ENCODE measurements around the gene NCOR2. TPM values are rescaled to one million over a fixed set of nuclear protein-coding genes. Genes with fewer than 3 reads are reported as not detected.

The NCOR2 gene
- 12.8 TPM for total RNA-seq

DNA sequence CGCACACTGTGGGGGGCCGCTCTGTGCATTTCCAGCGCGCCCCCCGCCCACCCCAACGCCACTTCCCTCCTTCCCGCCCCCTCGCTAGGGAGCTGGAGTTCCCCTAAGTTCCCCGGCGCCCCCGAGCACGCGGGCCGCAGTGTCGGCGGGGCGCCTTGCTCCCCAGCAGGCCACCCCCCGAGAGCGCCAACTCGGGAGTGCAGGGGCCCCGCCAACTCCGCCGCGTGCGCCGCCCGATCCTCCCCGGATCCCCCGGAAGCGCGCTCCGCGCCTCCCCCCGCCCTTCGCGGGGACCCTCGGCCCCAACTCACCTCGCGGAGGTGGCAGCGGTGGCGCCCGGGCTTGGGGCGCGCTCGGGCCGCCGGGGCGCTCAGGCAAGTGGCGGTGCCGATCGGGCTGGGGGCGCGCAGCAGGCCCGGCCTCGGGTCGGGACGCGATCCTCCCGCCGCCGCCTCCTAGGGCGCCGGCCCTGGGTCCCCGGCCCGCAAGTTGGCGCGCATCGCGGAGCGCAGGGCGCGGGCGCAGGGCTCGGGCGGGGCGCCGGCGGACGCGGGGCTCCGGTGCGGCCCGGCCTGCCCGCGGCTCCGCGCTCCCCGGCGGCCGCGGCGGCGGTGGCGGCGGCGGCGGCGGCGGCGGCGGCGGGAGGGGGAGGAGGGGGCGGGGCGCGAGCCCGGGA is at the start of gene NCOR2:
Gene NCOR2 (minus strand): TSS at position 616 of the 676 bp plus-strand sequence. CDS start 72,361 bp downstream, outside the sequence.
- DNase-seq, result no peak

DNA sequence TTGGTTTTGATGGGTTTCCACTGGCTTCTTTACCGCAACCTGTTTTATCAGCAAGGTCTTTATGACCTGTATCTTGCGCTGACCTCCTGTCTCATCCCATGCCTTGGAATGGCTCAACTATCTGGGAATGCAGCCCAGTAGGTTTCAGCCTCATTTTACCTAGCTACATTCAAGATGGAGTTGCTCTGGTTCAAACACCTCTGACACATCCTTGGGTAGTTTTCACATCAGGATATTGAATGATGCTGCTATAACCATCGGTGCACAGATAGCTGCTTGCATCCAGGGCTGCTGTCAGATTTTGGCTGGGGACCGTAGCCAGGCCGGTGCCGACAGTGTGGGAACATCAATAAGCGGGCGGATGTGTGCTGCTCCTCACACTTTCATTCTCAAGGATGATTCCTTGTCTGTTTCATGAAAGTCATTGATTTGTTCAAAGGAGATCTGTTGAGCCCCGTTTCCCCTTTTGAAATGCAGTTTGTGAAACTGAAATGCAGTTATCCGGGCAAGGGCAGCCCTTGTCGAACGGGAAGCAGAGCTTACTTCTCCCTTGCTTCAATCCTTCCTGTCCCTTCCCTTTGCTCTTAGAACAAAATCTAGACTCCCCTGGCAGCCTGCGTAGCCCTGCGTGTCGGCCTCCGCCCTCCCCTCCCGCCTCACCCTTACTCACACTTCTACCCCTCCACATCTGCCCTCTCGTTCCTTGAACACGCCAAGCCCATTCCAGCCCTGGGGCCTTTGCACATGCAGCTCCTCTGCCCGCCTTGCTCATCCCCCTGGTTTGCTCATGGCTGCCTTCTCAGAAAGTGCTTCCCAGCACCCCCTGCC is 49.2 kb upstream of the NCOR2 start:
- DNase-seq, result no peak

DNA sequence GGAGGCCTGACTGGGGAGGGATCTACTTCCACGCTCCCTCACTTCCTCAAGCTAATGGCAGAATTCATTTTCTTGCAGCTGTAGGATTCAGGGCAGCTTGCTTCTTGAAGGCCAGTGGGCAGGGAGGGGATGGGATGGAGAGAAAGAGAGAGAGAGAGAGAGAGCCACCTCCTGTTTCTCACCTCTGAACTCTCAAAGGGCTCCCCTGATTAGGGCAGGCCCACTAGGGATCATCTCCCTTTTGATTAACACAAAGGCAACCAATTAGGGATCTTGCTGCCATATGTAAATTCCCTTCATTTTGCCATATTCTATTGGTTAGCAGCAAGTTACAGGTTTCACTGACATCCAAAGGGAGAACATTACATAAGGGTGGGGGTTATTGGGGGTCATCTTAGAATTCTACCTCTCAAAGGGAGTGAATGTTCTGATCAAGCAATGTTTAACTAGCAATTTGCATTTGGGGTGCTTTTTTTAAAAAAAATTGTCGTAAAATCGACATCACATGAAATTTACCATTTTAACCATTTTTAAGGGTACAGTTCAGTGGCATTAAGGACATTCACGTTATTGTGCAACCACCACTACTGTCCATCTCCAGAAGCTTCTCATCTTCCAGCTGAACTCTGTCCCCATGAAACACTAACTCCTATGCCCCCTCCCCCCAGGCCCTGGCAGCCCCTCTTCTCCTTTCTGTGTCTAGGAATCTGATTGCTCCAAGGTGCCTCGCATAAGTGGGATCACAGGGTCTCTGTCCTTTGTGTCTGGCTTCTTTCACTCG is 47.3 kb upstream of the NCOR2 start:
- DNase-seq, result no peak

DNA sequence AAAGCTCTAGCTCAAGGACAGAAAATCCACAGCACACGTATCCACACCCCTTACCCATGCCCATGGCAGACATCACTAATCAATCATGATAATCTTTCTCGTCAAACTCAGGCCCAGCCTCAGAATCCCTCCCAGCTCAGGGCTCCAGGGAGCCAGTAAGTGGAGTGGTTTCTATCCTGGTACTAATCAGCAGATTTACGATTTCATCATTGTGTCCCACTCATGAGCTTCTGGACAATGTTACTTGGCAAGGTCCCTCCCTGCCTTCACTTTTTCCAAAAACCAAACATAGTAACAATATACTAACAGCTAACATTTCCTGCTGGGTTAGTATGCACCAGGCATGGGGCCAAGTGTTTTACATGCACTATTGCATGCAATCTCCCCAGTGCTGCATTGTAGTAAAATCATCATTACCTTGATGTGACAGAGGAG is 45.8 kb upstream of the NCOR2 start:
- no peak for DNase-seq

DNA sequence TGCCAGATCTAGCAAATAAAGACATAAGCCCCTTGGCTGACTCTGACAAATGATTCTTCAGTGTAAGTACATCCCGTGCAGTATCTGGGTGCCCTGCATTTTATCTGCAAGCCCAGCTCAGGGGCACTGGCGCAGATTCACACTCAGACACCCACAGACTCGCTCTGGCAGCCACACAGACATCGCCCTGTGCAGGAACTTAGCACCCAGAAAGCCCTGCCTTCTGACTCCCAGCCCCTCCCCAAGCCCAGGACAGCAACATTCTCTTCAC is 44.9 kb upstream of the NCOR2 start:
- DNase-seq, result no peak

DNA sequence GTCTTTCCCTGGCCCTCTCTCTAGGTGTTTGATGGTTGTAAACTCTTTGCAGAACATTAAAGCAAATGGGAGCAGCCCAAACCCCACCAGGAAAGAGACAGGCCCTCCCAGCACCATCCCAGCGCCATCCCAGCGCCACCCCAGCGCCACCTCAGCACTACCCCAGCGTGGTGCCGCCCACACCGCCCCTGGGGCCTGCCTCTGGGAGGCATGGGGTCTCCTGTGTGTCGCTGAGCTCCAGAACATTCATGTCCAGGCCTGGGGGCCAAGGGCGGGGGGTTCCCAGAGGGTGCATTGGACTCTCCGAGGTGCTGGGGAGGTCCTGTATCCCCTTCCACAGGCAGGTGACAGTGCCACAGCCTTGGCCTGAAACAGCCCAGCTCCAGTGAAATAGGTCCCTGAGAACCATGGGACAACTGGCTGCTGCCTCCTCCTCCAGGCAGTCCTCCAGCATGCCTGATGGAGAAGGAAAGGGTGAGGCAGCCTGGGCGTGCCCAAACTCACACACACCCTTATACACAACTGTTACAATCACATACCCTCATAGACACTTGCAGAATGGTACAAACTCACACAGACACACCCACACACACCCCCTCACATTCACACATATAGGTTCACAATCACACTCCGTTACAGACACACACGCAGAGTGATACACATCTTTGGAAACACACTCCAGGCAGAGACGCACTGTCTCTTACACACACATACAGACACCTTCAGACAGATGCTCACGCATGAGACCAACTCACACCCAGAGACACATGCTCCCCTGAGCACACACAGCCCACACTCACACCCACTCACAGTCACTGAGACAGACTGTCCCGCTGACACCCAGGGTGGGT is 44.4 kb upstream of the NCOR2 start:
- no peak for DNase-seq

DNA sequence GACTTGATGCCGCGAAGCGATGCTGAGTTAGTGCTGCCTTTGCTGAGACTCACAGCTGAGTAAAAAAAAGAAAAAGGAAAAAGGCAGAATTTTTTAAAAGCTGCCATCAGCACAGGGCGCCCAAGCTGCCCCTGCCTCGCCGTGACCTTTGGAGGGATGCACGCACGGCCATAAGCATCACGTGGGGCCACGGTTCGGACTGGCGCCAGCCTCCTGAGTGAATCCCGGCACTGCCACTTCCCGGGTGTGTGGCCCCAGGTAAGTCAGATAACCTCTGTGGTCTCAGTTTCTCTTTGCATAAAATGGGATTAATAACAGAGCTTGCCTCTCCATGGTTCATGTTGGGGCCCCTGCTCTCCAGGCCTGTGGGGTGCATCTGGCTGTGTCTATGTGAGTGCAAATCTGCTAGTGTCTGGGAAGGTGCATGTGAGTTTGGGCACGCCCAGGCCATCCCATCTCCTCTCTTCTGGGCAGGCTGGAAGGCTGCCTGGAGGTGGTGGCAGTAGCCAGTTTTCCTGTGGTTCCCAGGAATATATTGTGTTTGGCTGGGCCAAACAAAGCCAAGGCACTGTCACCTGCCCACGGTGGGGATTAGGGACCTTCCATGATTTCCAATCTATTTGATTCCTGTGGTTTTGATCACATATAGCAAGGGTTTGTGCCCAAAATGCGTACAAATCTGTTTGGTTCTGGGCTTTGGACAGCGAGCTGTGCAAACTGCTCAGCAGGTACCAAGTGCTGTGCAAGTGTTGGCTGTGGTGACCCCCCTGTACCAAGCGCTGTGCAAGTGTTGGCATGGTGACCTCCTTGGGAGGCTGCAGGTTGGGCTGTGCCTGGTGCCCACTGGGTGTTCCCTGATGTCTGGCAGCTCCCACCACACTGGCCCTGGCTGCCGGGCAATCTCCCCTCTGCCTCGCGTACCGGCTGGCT is 43.5 kb upstream of the NCOR2 start:
- no peak for DNase-seq

DNA sequence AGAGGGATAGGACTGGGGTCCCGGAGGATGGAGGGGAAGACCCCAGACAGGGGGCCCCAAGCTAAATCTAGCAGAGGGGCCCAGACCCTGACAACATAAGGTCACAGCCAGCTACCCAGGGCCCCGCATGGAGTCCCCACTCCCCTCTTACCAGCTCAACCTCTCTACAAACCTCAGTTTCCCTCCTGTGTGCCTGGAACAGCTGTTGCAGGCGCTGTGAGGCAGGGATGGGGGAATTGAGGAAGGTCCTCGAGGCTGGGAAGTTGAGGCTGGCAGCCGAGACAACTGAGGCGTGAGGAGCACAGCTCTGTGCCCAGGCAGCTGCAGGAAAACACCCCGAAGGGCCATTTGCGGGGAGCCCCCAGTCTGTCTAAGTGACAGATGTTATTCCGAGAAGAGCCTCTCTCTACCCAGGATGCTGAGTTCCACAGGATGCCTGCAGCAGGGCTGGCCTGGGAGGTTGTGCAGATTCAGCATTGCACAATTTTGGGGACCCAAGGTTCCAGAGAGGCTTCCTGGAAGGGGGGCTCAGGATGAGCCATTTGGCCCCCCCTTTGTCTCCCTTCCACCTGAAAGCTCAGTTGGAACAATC is 42.7 kb upstream of the NCOR2 start:
- DNase-seq, result no peak

DNA sequence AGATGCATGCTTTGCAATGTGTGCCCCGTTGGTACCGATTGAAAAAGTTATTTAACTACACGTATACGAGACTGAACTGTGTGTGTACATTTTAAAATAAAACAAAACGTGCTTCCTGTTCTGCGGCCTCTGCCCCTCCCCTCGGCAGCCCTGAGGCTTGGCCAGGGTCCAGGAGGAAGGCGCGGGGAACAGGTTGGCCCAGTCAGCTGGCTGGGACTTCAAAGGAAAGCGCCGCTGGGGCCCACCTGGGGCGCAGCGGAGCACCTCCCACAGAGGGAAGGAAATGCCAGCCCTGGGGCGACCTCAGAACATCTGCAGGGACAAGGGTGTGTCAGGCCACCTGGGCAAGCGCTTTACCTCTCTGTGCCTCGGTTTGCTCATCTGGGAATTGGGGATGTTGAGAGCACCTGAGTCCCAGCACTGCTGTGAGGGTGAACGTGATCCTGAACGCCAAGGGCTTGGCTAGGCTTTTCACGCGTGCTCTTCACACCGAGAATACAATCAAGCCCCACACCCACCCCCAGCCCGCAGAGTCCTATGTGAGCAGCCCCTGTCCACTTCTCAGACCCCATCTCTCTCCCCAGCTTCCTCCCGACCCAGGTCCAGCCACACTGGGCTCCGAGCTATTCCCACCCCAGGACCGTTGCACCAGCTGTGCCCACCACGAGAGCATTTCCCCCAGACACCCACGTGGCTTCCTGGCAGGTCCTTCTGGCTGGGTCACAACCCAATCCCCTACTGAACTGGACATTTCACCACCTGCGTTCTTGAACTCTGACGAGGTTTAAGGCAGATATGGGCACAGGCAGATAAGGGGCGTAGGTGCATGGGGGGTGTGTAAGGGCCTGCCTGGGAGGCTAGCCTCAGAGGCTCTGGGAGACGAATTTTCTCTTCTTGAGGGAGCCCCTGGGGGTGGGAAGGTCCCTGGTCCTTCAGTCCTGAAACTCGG is 41.9 kb upstream of the NCOR2 start:
- no peak for DNase-seq

DNA sequence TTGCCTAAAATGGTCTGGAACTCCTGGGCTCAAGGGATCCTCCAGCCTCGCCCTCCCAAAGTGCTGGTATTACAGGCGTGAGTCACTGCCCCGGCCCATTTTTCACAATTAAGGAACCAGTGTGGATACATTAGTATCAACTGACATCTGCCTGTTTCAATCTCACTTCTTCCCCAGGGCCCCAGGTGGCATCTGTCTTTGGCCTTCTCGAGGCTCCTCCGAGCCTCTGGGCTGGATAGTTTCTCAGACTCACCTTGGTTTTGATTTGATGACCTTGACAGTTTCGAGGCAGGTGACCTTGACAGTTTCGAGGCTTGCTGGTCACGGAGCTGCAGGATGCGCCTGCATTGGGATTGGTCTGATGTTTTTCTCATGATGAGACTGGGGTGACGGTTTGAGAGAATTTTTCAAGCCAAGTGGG is 41.0 kb upstream of the NCOR2 start:
- DNase-seq, result no peak

DNA sequence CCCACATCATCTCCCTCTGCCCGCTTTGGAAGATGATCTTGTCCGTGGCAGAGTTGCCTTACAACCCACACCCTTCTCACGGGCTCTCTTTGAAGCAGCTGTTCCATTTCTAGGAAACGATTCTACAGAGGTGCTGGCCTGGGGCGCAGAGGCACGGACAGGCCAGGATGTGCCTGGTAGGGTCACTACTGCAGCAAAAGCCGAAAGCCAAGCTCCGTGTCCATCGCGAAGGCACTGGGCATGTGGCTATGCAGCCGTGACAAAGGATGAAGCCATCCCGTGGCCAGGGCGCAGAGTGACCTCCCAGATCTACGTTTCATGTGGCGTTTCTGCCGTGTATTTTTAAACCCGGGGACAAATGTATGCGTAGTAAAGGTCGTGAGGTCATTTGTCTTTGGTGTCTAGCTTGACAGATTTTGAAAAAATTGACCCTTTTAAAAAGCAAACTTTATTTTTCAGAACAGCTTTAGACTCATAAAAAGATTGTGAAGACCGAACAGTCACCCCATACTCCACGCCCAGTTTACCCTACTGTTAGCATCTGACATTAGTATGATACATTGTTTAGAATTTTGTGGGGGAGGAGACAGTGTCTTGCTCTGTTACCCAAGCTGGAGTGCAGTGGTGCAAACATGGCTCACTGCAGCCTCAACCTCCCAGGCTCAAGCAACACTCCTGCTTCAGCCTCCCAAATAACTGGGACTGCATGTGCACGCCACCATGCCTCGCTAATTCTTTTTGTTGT is 40.4 kb upstream of the NCOR2 start:
- no peak for DNase-seq

DNA sequence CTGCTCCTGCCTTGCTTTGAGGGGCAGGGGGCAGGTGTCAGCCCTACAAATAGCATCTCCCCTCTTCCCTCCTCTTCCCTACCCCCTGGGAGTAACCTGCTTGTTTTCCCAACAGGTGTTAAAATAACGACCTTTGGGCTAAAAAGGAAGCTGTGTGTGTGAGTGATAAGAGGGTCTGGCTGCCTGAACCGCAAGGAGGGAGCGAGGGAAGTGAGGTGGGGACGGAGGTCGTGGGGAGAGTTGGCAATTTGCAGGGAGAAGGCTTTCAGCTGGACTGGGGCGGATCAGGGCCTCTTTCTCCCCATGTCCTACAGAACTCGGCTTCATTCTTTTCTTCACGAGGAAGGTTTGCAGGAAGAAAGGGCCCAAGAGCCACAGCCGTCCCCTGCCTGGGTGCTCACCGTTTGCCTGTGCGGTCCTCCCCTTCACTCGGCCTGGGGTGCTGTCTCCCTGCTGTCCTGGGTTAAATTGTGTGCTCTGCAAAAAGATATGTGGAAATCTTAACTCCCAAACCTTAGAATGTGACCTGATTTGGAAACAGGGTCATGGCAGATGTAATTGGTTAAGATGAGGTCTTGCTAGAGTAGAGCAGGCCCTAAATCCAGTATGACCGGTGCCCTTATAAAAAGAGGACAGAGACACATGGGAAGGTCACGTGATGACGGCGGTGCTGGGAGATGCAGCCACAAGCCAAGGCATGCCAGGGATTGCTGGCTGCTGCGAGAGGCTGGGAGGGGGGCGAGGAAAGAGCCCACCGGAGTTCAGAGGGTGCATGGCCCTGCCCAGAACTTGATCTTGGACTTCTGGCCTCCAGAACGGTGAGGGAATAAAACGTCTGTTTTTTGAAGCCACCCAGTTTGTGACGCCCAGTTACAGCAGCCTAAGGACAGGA is 38.7 kb upstream of the NCOR2 start:
- no peak for DNase-seq

DNA sequence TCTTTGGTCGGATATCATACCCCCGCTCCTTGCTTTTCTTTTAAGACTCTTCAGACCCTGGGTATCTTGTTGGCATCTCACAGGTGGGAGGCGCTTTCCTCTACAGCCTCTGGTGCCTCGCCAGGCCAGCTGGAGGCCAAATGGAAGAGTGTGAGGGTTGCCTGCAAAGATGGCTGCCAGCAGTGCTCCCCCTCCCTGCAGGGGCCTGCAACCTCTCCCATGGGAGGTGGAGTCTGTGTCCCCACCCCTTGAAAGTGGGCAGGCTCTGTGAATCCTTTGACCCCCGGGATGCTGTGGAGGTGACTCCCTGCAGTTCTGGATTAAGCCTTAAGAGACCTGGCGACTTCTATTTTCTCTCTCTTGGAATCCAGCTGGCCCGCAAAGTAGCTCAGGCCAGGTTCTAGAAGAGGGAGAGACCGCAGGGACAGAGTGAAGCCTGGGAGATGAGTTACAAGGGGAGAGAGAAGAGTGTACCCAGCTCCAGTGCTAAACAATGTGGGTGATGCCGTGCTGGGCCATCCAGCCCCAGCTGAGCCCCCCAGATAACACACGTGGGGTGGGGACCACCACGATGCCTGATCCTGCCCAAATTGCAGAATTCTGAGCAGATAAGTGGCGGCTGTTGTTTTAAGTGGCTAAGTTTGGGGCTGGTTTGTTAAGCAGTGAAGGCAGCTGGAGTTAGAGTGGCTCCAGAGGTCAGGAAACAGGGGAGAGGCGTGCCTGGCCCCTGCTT is 37.9 kb upstream of the NCOR2 start:
- no peak for DNase-seq

DNA sequence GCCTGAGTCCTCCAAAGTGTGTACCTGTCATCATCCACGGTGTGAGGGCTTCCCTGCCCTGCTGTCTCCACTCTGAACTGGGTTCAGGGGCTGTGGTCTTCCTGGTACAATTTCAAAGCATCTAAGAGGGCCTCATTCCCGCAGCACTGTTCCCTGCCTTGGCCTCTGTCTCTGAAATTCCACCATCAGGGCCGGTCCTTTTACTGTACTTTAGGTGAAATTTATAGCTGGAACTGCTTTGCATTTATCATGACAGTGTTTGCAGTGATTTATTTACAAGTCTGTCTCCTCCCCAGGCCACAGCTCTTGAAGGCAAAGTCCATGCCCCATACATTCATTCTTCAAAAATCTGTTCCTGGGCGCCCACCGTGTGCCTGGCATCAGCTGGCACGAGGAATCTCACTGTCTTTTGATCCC is 36.9 kb upstream of the NCOR2 start:
- no peak for DNase-seq

DNA sequence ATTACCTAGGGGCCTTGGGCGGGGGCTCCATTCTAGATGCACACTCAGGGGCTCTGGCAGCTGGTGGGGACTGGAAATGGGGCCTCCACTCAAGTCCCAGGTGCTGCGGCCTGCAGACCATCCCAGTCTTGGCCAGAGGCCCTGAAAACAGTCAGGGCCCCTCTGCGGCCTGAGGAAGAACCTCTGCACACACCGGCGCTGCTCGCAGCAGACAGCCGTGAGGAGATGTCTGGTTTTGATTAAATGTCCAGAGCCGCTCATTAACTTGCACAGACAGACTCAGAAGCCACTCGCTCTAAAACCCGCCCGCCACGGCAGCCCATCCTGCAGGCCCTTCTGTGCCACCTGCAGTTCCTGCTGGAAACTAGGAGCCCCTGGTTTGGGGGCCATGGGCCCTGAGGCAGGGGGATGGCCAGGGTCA is 36.4 kb upstream of the NCOR2 start:
- no peak for DNase-seq

DNA sequence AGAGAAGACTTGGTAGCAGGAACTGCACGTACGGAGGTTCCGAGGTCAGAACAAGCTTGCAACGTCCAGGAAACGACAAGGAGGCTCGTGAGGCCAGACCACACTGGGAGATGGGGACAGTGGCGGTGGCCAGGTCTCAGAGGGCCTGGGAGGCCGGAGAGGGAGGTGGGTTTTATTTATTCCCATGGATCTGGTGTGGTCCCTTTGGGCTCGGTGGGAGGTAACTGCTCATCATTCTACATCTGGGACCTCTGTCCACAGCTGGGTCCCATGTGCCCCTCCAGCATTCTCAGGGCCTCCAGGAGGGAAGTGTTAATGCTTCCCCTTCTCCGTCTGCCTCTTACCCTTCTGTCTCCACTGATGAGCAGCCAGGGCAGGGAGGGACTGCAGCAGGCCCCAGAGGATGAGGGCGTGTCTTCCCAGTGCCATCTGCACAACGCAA is 35.7 kb upstream of the NCOR2 start:
- DNase-seq, result no peak

DNA sequence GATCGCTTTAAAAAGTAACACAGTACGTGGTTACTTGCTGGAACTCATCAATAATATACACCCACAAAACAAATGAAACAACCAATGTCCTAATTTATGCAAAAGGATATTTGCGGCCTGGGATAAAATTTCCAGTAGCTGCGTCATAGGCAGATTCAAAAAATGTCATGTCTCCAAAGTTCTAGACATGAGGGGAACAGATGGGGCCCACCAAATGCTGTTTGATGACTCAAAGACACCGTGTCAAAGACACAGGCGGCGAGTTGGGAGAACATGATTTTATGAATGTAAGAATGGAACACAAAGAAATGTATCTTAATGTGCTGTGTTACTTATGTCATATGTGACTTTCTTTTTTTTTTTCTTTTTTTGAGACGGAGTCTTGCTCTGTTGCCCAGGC is 34.3 kb upstream of the NCOR2 start:
- no peak for DNase-seq

Measured in occipital lobe (tissue), 2 donors.